Stomach (tissue), 9 donors: ENCODE data around the gene TBXAS1. TPM values are rescaled to one million over a fixed set of nuclear protein-coding genes. Genes with fewer than 3 reads are reported as not detected.

Experiments
- DNase-seq, 2 donors: peaks; one replicate each; pipeline versions ENCODE4 v3.0.0 to v3.0.0-alpha.2; 2013 to 2019
- H3K27ac ChIP-seq, 5 donors: fragments of 200-600 bp in 4 of 5; sonication (generic) in 4 of 5; one replicate each; pipeline ENCODE4 v1.5.1; 2013 to 2019; ENCODE audit warnings: mild to moderate bottlenecking in 1 of 5, moderate library complexity in 1 of 5
- H3K27me3 ChIP-seq, 3 donors: fragments of 200-600 bp; sonication (generic); one replicate each; pipeline ENCODE4 v1.5.1; 2017 to 2019; ENCODE audit warnings: mixed run types in 1 of 3
- H3K36me3 ChIP-seq, 4 donors: fragments of 200-600 bp; sonication (generic); 1 replicate in 3 of 4; 2 replicates in 1 of 4; pipeline ENCODE4 v1.5.1; 2016 to 2019
- H3K4me1 ChIP-seq, 4 donors: fragments of 200-600 bp; sonication (generic); one replicate each; pipeline ENCODE4 v1.5.1; 2016 to 2019
- H3K4me3 ChIP-seq, 4 donors: fragments of 200-600 bp; sonication (generic) in 3 of 4; one replicate each; pipeline ENCODE4 v1.5.1; 2016 to 2019; ENCODE audit warnings: mild to moderate bottlenecking in 1 of 4
- H3K9me3 ChIP-seq, 4 donors: fragments of 200-600 bp; sonication (generic); one replicate each; pipeline ENCODE4 v1.5.1; 2016 to 2019
- CTCF ChIP-seq, 7 experiments: fragments of 450-650 bp in 4 of 7; fragments of 200-600 bp in 3 of 7; sonication (generic) in 3 of 7; IDR thresholded peaks; one replicate each; pipeline ENCODE4 v1.5.1; 2016 to 2019; ENCODE audit warnings: antibody characterized with exemption in 7 of 7, control low read depth in 2 of 7, mild to moderate bottlenecking in 1 of 7
- EP300 ChIP-seq: sonication (generic); formaldehyde crosslinking; IDR thresholded peaks from one replicate; pipeline ENCODE4 v1.6.1; 2017; ENCODE audit warnings: antibody characterized with exemption
- POLR2A ChIP-seq, 4 donors: fragments of 450-650 bp; IDR thresholded peaks; one replicate each; pipeline ENCODE4 v1.6.1; 2016; ENCODE audit warnings: antibody characterized with exemption in 4 of 4, control low read depth in 2 of 4, mild to moderate bottlenecking in 1 of 4, moderate library complexity in 1 of 4
- POLR2AphosphoS5 ChIP-seq, 3 donors: sonication (generic); formaldehyde crosslinking; IDR thresholded peaks; one replicate each; pipeline ENCODE4 v1.6.1; 2016; ENCODE audit warnings: antibody characterized with exemption in 3 of 3
- WGBS, 5 donors: extraction: QIAGEN DNeasy Blood & Tissue Kit in 3 of 5; methylation state at CpG; one replicate each; pipeline versions ENCODE4 v1.1.5 to v1.1.7; 2013 to 2018; 5-methylcytosine and 5-hydroxymethylcytosine counted together
- intact Hi-C: fragments of 100-400 bp; cut with DNase I; formaldehyde crosslinking; loops from one replicate; pipeline ENCODE4 v1.15.1; 2023; ENCODE audit warnings: low total_unique reads
- polyA plus RNA-seq, 3 donors: library from polyadenylated mRNA; stranded (reverse); fragments of 200-250 nt; gene quantifications; one replicate each; pipeline ENCODE4 v1.2.3, GENCODE V29; 2013
- total RNA-seq, 5 donors: library from RNA; depleted of rRNA; stranded (reverse); fragments of >200 nt; gene quantifications; one replicate each; pipeline versions ENCODE4 v1.1.0 to v1.2.3, GENCODE V29; 2014 to 2016
- donor health status: healthy with polysubstance abuse.
- donor health status: Bipolar disorder and iron deficiency.
- donor health status: healthy.

Gene TBXAS1
- total and polyA plus RNA-seq, 8 donors = 1.4 to 92.8 (median 15.1) TPM

GRCh38 chr7:140014123-140014522, 185.1 kb downstream of the TBXAS1 start:
- Histone ChIP-seq H3K27ac (no peak overlapping the region), H3K36me3 (peaks cover 0 to 12% (median under 1%) of the 10 kb centered on the region in 4 donors), H3K4me1 (peaks cover 0 to 3% (median 0%) of the 10 kb centered on the region in 4 donors), H3K9me3 (no peaks in the 10 kb centered on the region), H3K27me3 (no peaks in the 10 kb centered on the region), H3K4me3 (no peak overlapping the region)
- intact Hi-C loops = no loop called here
- no peak for TF ChIP-seq CTCF (IDR thresholded peaks at IDR 0.05)
- TF ChIP-seq POLR2AphosphoS5 (IDR thresholded peaks at IDR 0.05) = no peak
- TF ChIP-seq POLR2A (IDR thresholded peaks at IDR 0.05) = no peak
- TF ChIP-seq EP300 = no peak
- no peak for DNase-seq
- 92 to 96% (median 94%) methylated on average over 10 of the region's 10 CpGs for WGBS, 5 donors

DNA sequence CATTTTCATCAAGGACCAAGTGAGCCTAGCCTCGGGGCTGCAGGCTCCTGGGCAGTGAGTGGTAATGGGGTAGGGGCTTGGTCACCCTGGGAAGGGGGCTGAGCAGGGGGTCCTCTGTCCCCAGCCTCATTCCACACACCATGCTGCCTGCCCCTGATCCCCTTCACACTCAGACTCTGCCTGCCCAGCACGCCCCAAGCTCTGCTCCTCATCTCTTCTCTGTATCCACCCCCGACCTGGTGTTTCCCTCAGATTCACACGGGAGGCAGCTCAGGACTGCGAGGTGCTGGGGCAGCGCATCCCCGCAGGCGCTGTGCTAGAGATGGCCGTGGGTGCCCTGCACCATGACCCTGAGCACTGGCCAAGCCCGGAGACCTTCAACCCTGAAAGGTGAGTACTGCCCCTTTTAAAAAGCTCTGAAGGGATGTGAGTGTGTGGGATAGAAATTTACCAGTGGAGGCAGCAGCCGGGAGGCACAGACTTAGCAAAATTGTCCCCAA, 186.5 kb downstream of the TBXAS1 start:
- no peak overlapping the region for H3K4me3 ChIP-seq
- WGBS, 5 donors = 88 to 97% (median 94%) methylated on average over 11 of the region's 11 CpGs
- no peaks in the 10 kb centered on the region for H3K9me3 ChIP-seq

DNA sequence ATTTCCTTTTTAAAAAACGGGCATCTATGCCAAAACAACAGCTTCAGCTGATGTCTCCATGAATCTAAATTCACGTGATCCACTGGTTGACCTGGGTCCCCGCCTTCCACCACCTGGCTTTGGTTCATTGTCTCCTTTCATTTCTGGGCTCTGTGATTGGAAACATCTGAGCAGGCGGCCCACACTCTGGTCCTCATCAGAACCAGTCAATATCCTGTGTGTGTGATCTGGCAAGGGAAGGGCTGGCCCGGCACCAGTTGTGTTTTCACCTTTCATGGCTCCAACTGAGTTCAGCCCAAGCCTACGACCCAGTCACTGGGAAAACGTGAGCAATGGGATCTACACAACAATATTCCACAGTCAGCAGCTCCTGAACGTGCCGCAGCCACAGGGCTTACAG, 187.5 kb downstream of the TBXAS1 start:
- intact Hi-C loops = no loop called here
- H3K36me3 ChIP-seq = peaks cover 0 to 16% (median 6%) of the 10 kb centered on the region in 4 donors
- no peak for DNase-seq
- H3K27me3 ChIP-seq = no peaks in the 10 kb centered on the region
- H3K27ac ChIP-seq = no peak overlapping the region
- no peak overlapping the region for H3K4me3 ChIP-seq
- no peak for TF ChIP-seq CTCF (IDR thresholded peaks at IDR 0.05)
- TF ChIP-seq POLR2AphosphoS5 (IDR thresholded peaks at IDR 0.05) = no peak
- no peak for TF ChIP-seq EP300
- TF ChIP-seq POLR2A (IDR thresholded peaks at IDR 0.05) = no peak
- no peaks in the 10 kb centered on the region for H3K9me3 ChIP-seq
- 89 to 93% (median 92%) methylated on average over 9 of the region's 9 CpGs for WGBS, 5 donors
- no peaks in the 10 kb centered on the region for H3K4me1 ChIP-seq

More for the DNA sequence above, 186.5 kb downstream of the TBXAS1 start:
- Histone ChIP-seq H3K27ac (no peak overlapping the region), H3K36me3 (peaks cover 0 to 12% (median 0%) of the 10 kb centered on the region in 4 donors), H3K27me3 (no peaks in the 10 kb centered on the region), H3K4me1 (no peaks in the 10 kb centered on the region)
- TF ChIP-seq EP300 (no peak), POLR2A (IDR thresholded peaks at IDR 0.05) (no peak), CTCF (IDR thresholded peaks at IDR 0.05) (no peak), POLR2AphosphoS5 (IDR thresholded peaks at IDR 0.05) (no peak)
- no peak for DNase-seq
- intact Hi-C loops = no loop called here

- Histone ChIP-seq H3K4me3 (no peak overlapping the region), H3K4me1 (no peaks in the 10 kb centered on the region), H3K36me3 (peaks cover 0 to 21% (median 9%) of the 10 kb centered on the region in 4 donors), H3K27me3 (no peaks in the 10 kb centered on the region), H3K27ac (no peak overlapping the region), H3K9me3 (no peaks in the 10 kb centered on the region)
- no peak for DNase-seq
- TF ChIP-seq POLR2AphosphoS5 (IDR thresholded peaks at IDR 0.05) (no peak), POLR2A (IDR thresholded peaks at IDR 0.05) (no peak), EP300 (no peak), CTCF (IDR thresholded peaks at IDR 0.05) (no peak)
- intact Hi-C loops = no loop called here
- WGBS, 5 donors = 76 to 91% (median 78%) methylated on average over 5 to 7 of the region's 7 CpGs
Measured at GRCh38 chr7:140017034-140017433, 188.0 kb downstream of the TBXAS1 start.
